K562 (cell line): ENCODE measurements around the gene RORB. TPM values are rescaled to one million over a fixed set of nuclear protein-coding genes. Genes with fewer than 3 reads are reported as not detected.

Experiments used
- COPS2 ChIP-seq: fragments of 450-650 bp; conservative IDR thresholded peaks from 2 replicates; pipeline ENCODE4 v1.6.1; 2016; ENCODE audit warnings: mild to moderate bottlenecking, moderate library complexity
- KAT7 ChIP-seq: sonication (generic); formaldehyde crosslinking; IDR thresholded peaks from 2 replicates; pipeline ENCODE4 v1.8.0; 2022; ENCODE audit warnings: missing genetic modification reagents, mild to moderate bottlenecking, borderline replicate concordance
- RBM25 ChIP-seq: fragments of 200-400 bp; formaldehyde crosslinking; IDR thresholded peaks from 2 replicates; pipeline ENCODE4 v1.6.1; 2018; ENCODE audit warnings: low read length, low read depth, moderate library complexity; ENCODE audit not compliant: severe bottlenecking
- REST ChIP-seq, 2 experiments: fragments of 450-650 bp; formaldehyde crosslinking in 1 of 2; IDR thresholded peaks; 2 replicates each; pipeline versions ENCODE4 v1.4.0 to v1.6.1; 2014 to 2020; ENCODE audit warnings: mild to moderate bottlenecking in 2 of 2, borderline replicate concordance in 1 of 2, low read depth in 1 of 2
- RFX5 ChIP-seq: IDR thresholded peaks from 2 replicates; pipeline ENCODE4 v1.6.1; 2011; ENCODE audit warnings: low read depth, mild to moderate bottlenecking, improper control_type of control experiment, low read length
- ZBTB8A ChIP-seq: fragments of 450-650 bp; IDR thresholded peaks from 2 replicates; pipeline ENCODE4 v1.6.1; 2018; ENCODE audit warnings: mild to moderate bottlenecking, moderate library complexity; ENCODE audit not compliant: partially characterized antibody
- ZNF655 ChIP-seq: fragments of 250-450 bp; sonication (Bioruptor Pico); IDR thresholded peaks from 2 replicates; pipeline ENCODE4 v1.5.0; 2021
- polyA plus RNA-seq, 8 experiments: library from polyadenylated mRNA; depleted of rRNA in 4 of 8; stranded (reverse) in 5 of 8; unstranded in 3 of 8; fragments of >200 nt; fragmentation: Nextera tagmentation in 2 of 8; fragmentation: Illumina TruSeq in 1 of 8; extraction: Ambion mirVana in 2 of 8; extraction: Trizol in 1 of 8; gene quantifications; 2 replicates each; pipeline versions ENCODE4 v1.2.1 to v1.2.3, GENCODE V29; 2011 to 2014; ENCODE audit warnings: inconsistent platforms in 1 of 8, missing spikeins in 1 of 8
- total RNA-seq, 7 experiments: library from RNA; depleted of rRNA in 6 of 7; stranded (reverse); fragments of >200 nt in 6 of 7; fragmentation: Illumina TruSeq in 2 of 7; extraction: Trizol in 2 of 7; gene quantifications; 2 replicates each; pipeline versions ENCODE4 v1.2.1 to v1.2.3, GENCODE V29; 2011 to 2021; ENCODE audit warnings: low replicate concordance in 1 of 7

The RORB gene
- total and polyA plus RNA-seq, 9 of the 15 experiments (the other 6 are each of a cell fraction or from before 2014, with no cell fraction given): not detected

- TF ChIP-seq RFX5 (no peak), COPS2 (no peak), RBM25 (no peak), ZBTB8A (no peak), KAT7 (CRISPR knock-in tag) (no peak), ZNF655 (CRISPR knock-in tag) (no peak), REST (IDR thresholded peaks at IDR 0.05; ENCODE audit: borderline replicate concordance) (no peak), REST (CRISPR knock-in tag; IDR thresholded peaks at IDR 0.05; ENCODE audit: low read depth) (no peak)
- TF ChIP-seq, all 486 proteins: peak for 0
Measured at GRCh38 chr9:74653410-74654080, 156.4 kb downstream of the RORB start (continued).
